GM20431 (cell line): ENCODE measurements around the gene KRT73.

Source experiments
- in situ Hi-C: fragments of 300-500 bp; cut with MseI, MboI; formaldehyde crosslinking; loops from one replicate; pipeline ENCODE4 v1.15.0; 2020; ENCODE audit warnings: low sequenced_read_pairs; ENCODE audit not compliant: unreplicated experiment

Gene KRT73

GRCh38 chr12:52627395-52628110 lies 9.2 kb upstream of the KRT73 start:
- in situ Hi-C loops, result no loop called here

- in situ Hi-C loops, result no loop called here
Measured at GRCh38 chr12:52622349-52622748, 4.0 kb upstream of the KRT73 start.

GRCh38 chr12:52618866-52619265 lies 507 bp upstream of the KRT73 start:
- in situ Hi-C loops, result no loop called here

GRCh38 chr12:52617403-52617785 lies 965 bp downstream of the KRT73 start:
- in situ Hi-C loops, result no loop called here

GRCh38 chr12:52616680-52617402 lies 1.5 kb downstream of the KRT73 start:
- in situ Hi-C loops, result no loop called here

- in situ Hi-C loops, result no loop called here
Measured at GRCh38 chr12:52615912-52616311, 2.4 kb downstream of the KRT73 start.

- in situ Hi-C loops, result no loop called here
Measured at GRCh38 chr12:52615208-52615868, 3.0 kb downstream of the KRT73 start.

- in situ Hi-C loops, result no loop called here
Measured at GRCh38 chr12:52614381-52615207, 3.8 kb downstream of the KRT73 start.

- in situ Hi-C loops, result no loop called here
Measured at GRCh38 chr12:52613384-52614030, 4.9 kb downstream of the KRT73 start.

- in situ Hi-C loops, result no loop called here
Measured at GRCh38 chr12:52612431-52613383, 5.7 kb downstream of the KRT73 start.

- in situ Hi-C loops, result no loop called here
Measured at GRCh38 chr12:52611080-52611468, 7.3 kb downstream of the KRT73 start.

- in situ Hi-C loops, result no loop called here
Measured at GRCh38 chr12:52608826-52609630, 9.3 kb downstream of the KRT73 start.

- in situ Hi-C loops, result no loop called here
Measured at GRCh38 chr12:52608161-52608560, 10.2 kb downstream of the KRT73 start.

GRCh38 chr12:52607314-52607713 lies 11.0 kb downstream of the KRT73 start:
- in situ Hi-C loops, result no loop called here

GRCh38 chr12:52606581-52607218 lies 11.7 kb downstream of the KRT73 start:
- in situ Hi-C loops, result no loop called here

GRCh38 chr12:52606096-52606495 lies 12.3 kb downstream of the KRT73 start:
- in situ Hi-C loops, result no loop called here

- in situ Hi-C loops, result no loop called here
Measured at GRCh38 chr12:52605542-52605941, 12.8 kb downstream of the KRT73 start.

GRCh38 chr12:52604859-52605258 lies 13.5 kb downstream of the KRT73 start:
- in situ Hi-C loops, result no loop called here
